Astrocyte (in vitro differentiated cells and primary cell): ENCODE measurements around the gene MTHFS. TPM values are rescaled to one million over a fixed set of nuclear protein-coding genes. Genes with fewer than 3 reads are reported as not detected.
"Not testable (repeated sequence)": the region's sequence is repeated elsewhere in the genome, so short reads cannot be mapped to it uniquely, and the experiment has no call there.

Source experiments
- DNase-seq: peaks from one replicate; pipeline ENCODE4 v3.0.0-alpha.2; 2010; ENCODE audit warnings: low read depth
- FAIRE-seq: peaks from 2 replicates; lab custom pipeline; 2011; peaks lifted over from hg19 to GRCh38; lab: Jason Lieb, UNC
- H2AFZ ChIP-seq: 2 replicates; pipeline ENCODE4 v1.6.0; 2012; ENCODE audit warnings: low read depth, low read length, inconsistent platforms
- H3K27ac ChIP-seq: 2 replicates; pipeline ENCODE4 v1.5.1; 2011; ENCODE audit warnings: low read depth, low read length, inconsistent platforms
- H3K27me3 ChIP-seq: 2 replicates; pipeline ENCODE4 v1.6.0; 2011; ENCODE audit warnings: low read length, inconsistent platforms; ENCODE audit not compliant: insufficient read depth
- H3K36me3 ChIP-seq: 2 replicates; pipeline ENCODE4 v1.5.1; 2011; ENCODE audit warnings: low read length, inconsistent platforms; ENCODE audit not compliant: insufficient read depth
- H3K4me1 ChIP-seq: 2 replicates; pipeline ENCODE4 v1.5.1; 2011; ENCODE audit warnings: low read length, inconsistent platforms; ENCODE audit not compliant: insufficient read depth
- H3K4me2 ChIP-seq: 2 replicates; pipeline ENCODE4 v1.6.0; 2012; ENCODE audit warnings: low read length, inconsistent platforms
- H3K4me3 ChIP-seq: 2 replicates; pipeline ENCODE4 v1.5.1; 2011; ENCODE audit warnings: low read depth, mild to moderate bottlenecking, low read length, inconsistent platforms; ENCODE audit not compliant: insufficient read depth
- H3K79me2 ChIP-seq: 2 replicates; pipeline ENCODE4 v1.6.0; 2012; ENCODE audit warnings: mild to moderate bottlenecking, low read length, inconsistent platforms; ENCODE audit not compliant: insufficient read depth
- H3K9ac ChIP-seq: 2 replicates; pipeline ENCODE4 v1.6.0; 2012; ENCODE audit warnings: mild to moderate bottlenecking, low read length, inconsistent platforms
- H3K9me3 ChIP-seq: 2 replicates; pipeline ENCODE4 v1.5.1; 2012; ENCODE audit warnings: low read depth, mild to moderate bottlenecking, low read length, inconsistent platforms; ENCODE audit not compliant: insufficient read depth
- H4K20me1 ChIP-seq: 2 replicates; pipeline ENCODE4 v1.6.0; 2012; ENCODE audit warnings: low read length, inconsistent platforms; ENCODE audit not compliant: insufficient read depth
- H3K27ac Mint-ChIP-seq: one replicate; pipeline ENCODE4 v1.8.0; 2021; ENCODE audit warnings: mild to moderate bottlenecking, mixed read lengths; ENCODE audit not compliant: unreplicated experiment
- H3K27me3 Mint-ChIP-seq: one replicate; pipeline ENCODE4 v1.8.0; 2021; ENCODE audit warnings: low read depth, mixed read lengths; ENCODE audit not compliant: unreplicated experiment
- H3K36me3 Mint-ChIP-seq: one replicate; pipeline ENCODE4 v1.8.0; 2021; ENCODE audit warnings: low read depth, mixed read lengths; ENCODE audit not compliant: unreplicated experiment
- H3K4me1 Mint-ChIP-seq: one replicate; pipeline ENCODE4 v1.8.0; 2021; ENCODE audit warnings: low read depth, mixed read lengths; ENCODE audit not compliant: unreplicated experiment
- H3K4me3 Mint-ChIP-seq: one replicate; pipeline ENCODE4 v1.8.0; 2021; ENCODE audit warnings: mild to moderate bottlenecking, moderate library complexity, mixed read lengths; ENCODE audit not compliant: unreplicated experiment
- H3K9me3 Mint-ChIP-seq: one replicate; pipeline ENCODE4 v1.8.0; 2021; ENCODE audit warnings: mild to moderate bottlenecking, mixed read lengths; ENCODE audit not compliant: unreplicated experiment
- EZH2 ChIP-seq: IDR thresholded peaks from 2 replicates; pipeline ENCODE4 v1.6.1; 2012; ENCODE audit warnings: mild to moderate bottlenecking, low read length, inconsistent platforms; ENCODE audit not compliant: insufficient read depth
- total RNA-seq: library from RNA; stranded (reverse); gene quantifications from 2 replicates; pipeline ENCODE4 v1.2.1, GENCODE V29; 2021
- TF ChIP-seq, protein P1 (sequence below): IDR thresholded peaks from 2 replicates; pipeline ENCODE4 v1.5.1; 2011; ENCODE audit warnings: low read depth, mild to moderate bottlenecking, inconsistent platforms, low read length, moderate library complexity; ENCODE audit not compliant: insufficient read depth

Gene MTHFS
- total RNA-seq, 1 donor from 2014 or later: 20.0 TPM

GRCh38 chr15:79929412-79929811, 32.6 kb upstream of the MTHFS start:
- no peaks in the 10 kb centered on the region for H4K20me1 ChIP-seq
- H3K4me3 ChIP-seq: no peak overlapping the region
- H3K27ac ChIP-seq: no peak overlapping the region
- no peaks in the 10 kb centered on the region for H3K4me1 ChIP-seq
- no peak overlapping the region for H3K4me2 ChIP-seq
- DNase-seq (no peak), FAIRE-seq (no peak)
- Mint-ChIP-seq H3K36me3 (peaks cover 4% of the 10 kb centered on the region), H3K4me3 (no peak overlapping the region), H3K4me1 (no peaks in the 10 kb centered on the region), H3K27ac (no peak overlapping the region), H3K9me3 (peaks cover 3% of the 10 kb centered on the region), H3K27me3 (no peaks in the 10 kb centered on the region)
- no peaks in the 10 kb centered on the region for H3K27me3 ChIP-seq
- TF ChIP-seq EZH2: no peak
- TF ChIP-seq, protein P1, sequence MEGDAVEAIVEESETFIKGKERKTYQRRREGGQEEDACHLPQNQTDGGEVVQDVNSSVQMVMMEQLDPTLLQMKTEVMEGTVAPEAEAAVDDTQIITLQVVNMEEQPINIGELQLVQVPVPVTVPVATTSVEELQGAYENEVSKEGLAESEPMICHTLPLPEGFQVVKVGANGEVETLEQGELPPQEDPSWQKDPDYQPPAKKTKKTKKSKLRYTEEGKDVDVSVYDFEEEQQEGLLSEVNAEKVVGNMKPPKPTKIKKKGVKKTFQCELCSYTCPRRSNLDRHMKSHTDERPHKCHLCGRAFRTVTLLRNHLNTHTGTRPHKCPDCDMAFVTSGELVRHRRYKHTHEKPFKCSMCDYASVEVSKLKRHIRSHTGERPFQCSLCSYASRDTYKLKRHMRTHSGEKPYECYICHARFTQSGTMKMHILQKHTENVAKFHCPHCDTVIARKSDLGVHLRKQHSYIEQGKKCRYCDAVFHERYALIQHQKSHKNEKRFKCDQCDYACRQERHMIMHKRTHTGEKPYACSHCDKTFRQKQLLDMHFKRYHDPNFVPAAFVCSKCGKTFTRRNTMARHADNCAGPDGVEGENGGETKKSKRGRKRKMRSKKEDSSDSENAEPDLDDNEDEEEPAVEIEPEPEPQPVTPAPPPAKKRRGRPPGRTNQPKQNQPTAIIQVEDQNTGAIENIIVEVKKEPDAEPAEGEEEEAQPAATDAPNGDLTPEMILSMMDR: no peak
- no peaks in the 10 kb centered on the region for H3K36me3 ChIP-seq
- no peak overlapping the region for H2AFZ ChIP-seq
- no peaks in the 10 kb centered on the region for H3K79me2 ChIP-seq
- H3K9me3 ChIP-seq: no peaks in the 10 kb centered on the region
- H3K9ac ChIP-seq: no peak overlapping the region

- H3K79me2 ChIP-seq: peaks cover 21% of the 10 kb centered on the region
- H3K27ac Mint-ChIP-seq, H3K27me3 ChIP-seq, H3K27ac ChIP-seq, H3K36me3 ChIP-seq, H3K9me3 ChIP-seq, DNase-seq, H3K4me3 Mint-ChIP-seq, H3K4me1 Mint-ChIP-seq, H3K9ac ChIP-seq, H3K4me1 ChIP-seq, H3K27me3 Mint-ChIP-seq, H4K20me1 ChIP-seq, H3K4me2 ChIP-seq, H2AFZ ChIP-seq, FAIRE-seq, H3K4me3 ChIP-seq: not testable (repeated sequence)
- H3K9me3 Mint-ChIP-seq: peaks cover 13% of the 10 kb centered on the region
- peaks cover 11% of the 10 kb centered on the region for H3K36me3 Mint-ChIP-seq
Observed at GRCh38 chr15:79926116-79926515, 29.3 kb upstream of the MTHFS start.

DNA sequence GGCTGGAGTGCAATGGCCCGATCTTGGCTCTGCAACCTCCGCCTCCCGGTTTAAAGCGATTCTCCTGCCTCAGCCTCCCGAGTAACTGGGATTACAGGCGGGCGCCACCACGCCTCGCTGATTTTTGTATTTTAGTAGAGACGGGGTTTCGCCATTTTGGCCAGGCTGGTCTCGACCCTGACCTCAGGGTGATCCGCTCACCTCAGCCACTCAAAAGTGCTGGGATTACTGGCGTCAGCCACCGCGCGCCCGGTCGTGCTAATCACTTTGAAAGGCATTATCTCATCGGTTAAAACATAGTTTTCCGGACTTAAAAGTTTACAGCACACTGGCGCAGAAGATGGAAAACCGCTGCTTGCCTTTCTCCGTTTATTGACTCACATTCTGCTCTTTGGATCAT, 27.6 kb upstream of the MTHFS start:
- no peak overlapping the region for H2AFZ ChIP-seq
- H3K27me3 Mint-ChIP-seq: no peaks in the 10 kb centered on the region
- no peak for DNase-seq
- H3K4me1 ChIP-seq: peaks cover 5% of the 10 kb centered on the region
- peaks cover 24% of the 10 kb centered on the region for H3K9me3 Mint-ChIP-seq
- no peak overlapping the region for H3K27ac Mint-ChIP-seq
- peaks cover 10% of the 10 kb centered on the region for H4K20me1 ChIP-seq
- TF ChIP-seq, protein P1: no peak
- no peak for TF ChIP-seq EZH2
- H3K36me3 Mint-ChIP-seq: peaks cover 21% of the 10 kb centered on the region
- no peak for FAIRE-seq
- peaks cover 28% of the 10 kb centered on the region for H3K79me2 ChIP-seq
- peak overlapping the region; percentile 96 for H3K4me3 Mint-ChIP-seq
- H3K36me3 ChIP-seq: peaks cover 2% of the 10 kb centered on the region
- peak overlapping the region; percentile 87 for H3K4me3 ChIP-seq
- peak overlapping the region; percentile 87 for H3K4me2 ChIP-seq
- H3K27me3 ChIP-seq: no peaks in the 10 kb centered on the region
- H3K27ac ChIP-seq: no peak overlapping the region
- H3K9ac ChIP-seq: peak overlapping the region; percentile 91
- H3K4me1 Mint-ChIP-seq: peaks cover 7% of the 10 kb centered on the region
- H3K9me3 ChIP-seq: peaks cover 7% of the 10 kb centered on the region
